22Rv1 (cell line): ENCODE results near the gene NRP2.

Experiments
- H3K27ac ChIP-seq: fragments of 450-650 bp; 2 replicates; pipeline ENCODE4 v1.5.1; 2017
- ZFX ChIP-seq: fragments of 450-650 bp; IDR thresholded peaks from 2 replicates; pipeline ENCODE4 v1.6.1; 2017; ENCODE audit warnings: antibody characterized with exemption, borderline replicate concordance
- TF ChIP-seq, protein P1 (sequence below): fragments of 450-650 bp; IDR thresholded peaks from 2 replicates; pipeline ENCODE4 v1.5.1; 2017; ENCODE audit warnings: mild to moderate bottlenecking

NRP2 gene

DNA sequence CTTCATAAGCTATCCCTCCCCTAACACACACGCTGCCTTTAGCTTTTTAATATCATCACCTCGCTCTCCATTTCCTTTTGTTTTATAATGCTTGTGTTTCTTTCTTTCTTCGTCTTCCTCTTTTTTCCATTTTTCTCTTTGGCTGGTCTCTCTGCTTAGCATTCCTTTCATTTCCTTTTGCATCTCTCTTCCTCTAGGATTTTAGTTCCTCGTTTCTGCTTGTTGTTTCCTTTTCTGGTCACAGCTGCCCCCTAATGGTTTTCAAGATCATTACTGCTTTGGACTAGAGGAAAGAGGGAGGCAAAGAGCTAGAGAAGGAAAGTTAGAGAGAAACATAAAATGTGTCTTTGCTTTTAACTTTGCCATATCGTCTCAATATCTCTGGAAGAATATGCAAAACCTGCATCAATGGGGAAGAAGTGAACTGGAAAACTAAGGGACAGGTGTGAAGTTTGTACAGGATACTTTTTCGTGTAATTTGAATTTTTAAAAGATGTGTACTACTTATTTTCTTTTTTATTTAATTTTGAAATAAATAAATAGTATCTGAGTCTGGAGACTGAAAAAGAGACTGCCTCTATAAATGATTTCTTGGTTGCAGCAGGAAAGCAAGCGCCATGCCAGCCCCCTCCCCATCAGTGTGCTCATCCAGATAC, 6.3 kb upstream of the NRP2 start:
- H3K27ac ChIP-seq: no peak overlapping the region

DNA sequence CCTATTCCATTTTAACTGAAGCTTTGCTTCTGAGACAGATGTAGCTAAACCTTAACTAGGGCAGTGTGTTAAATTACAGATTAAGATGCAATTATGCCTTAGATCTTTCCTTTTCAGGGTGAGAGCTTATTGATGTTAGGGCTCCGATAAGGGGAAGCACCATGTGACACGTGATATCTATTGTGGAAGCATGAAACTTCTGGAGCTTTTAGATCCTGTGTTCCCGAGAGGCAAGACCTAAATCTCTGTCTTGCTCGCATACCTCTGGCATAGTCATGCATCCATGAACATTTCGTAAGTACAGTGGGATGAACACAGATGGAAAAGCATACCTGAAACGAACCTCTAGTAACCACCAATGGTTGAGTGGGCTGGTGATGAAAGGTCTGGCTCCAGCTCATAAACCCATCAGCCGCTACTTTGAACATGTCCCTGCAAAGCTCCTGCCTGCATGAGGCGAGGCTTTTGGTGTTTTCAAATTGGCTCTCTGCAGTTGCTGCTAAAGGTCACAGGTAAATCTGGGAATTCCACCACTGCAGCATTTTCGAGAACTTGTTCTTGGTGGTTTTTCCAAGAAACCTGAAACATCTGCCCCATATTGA, 3.7 kb upstream of the NRP2 start:
- TF ChIP-seq, protein P1, sequence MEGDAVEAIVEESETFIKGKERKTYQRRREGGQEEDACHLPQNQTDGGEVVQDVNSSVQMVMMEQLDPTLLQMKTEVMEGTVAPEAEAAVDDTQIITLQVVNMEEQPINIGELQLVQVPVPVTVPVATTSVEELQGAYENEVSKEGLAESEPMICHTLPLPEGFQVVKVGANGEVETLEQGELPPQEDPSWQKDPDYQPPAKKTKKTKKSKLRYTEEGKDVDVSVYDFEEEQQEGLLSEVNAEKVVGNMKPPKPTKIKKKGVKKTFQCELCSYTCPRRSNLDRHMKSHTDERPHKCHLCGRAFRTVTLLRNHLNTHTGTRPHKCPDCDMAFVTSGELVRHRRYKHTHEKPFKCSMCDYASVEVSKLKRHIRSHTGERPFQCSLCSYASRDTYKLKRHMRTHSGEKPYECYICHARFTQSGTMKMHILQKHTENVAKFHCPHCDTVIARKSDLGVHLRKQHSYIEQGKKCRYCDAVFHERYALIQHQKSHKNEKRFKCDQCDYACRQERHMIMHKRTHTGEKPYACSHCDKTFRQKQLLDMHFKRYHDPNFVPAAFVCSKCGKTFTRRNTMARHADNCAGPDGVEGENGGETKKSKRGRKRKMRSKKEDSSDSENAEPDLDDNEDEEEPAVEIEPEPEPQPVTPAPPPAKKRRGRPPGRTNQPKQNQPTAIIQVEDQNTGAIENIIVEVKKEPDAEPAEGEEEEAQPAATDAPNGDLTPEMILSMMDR: no peak
- no peak for TF ChIP-seq ZFX
- no peak overlapping the region for H3K27ac ChIP-seq

More for the DNA sequence above, 6.3 kb upstream of the NRP2 start:
- TF ChIP-seq ZFX: no peak
- TF ChIP-seq, protein P1: peak; percentile 86

DNA sequence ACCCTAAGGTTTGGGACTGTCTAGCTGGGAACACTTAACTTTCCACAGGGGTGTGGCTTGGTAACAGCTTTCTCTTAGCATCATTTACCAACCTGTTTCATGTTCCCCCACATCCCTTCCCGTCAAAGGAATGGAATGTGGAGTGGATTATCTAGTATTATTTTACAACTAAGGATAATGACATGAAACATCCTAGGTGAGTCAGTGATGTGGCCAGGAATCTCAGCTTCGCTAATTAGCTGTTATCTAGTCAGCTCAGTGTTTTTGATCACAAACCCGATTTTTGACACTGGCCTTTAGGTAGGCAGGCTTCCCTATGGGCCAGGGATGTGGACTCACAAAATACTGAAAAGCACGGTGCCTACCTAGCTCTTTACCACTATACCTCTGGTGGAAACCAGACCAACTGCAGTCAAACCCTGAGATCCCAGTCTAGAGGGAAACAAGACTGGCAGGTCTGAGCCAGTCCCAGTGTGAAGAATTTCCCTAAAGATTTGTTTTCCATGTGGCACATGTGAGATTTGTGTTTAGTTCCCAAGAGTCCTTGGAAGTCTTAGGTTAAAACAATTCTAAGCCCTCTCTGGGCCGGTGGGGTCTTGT, 2.8 kb upstream of the NRP2 start:
- H3K27ac ChIP-seq: no peak overlapping the region
- TF ChIP-seq, protein P1: no peak
- no peak for TF ChIP-seq ZFX

DNA sequence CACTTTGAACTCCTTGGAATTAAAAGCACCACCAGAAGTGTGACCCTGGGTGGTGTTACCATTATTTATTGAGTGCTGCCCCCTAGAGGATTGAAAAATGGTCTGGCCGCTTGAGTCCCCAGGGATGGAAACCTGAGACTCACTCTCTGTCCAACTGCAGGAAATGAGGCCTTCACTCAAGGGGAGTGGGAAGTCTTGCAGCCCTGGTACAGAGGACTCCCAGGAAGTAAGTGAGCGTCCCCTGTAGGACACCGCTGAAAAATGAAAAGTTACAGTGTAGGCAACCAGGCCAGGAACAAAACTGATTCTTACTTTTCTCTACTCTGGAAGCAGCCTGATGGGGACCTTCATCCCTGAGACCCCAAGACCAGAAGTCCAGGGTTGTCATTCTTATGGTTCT, 2.2 kb upstream of the NRP2 start:
- no peak for TF ChIP-seq ZFX
- TF ChIP-seq, protein P1: peak; percentile 86
- H3K27ac ChIP-seq: no peak overlapping the region

DNA sequence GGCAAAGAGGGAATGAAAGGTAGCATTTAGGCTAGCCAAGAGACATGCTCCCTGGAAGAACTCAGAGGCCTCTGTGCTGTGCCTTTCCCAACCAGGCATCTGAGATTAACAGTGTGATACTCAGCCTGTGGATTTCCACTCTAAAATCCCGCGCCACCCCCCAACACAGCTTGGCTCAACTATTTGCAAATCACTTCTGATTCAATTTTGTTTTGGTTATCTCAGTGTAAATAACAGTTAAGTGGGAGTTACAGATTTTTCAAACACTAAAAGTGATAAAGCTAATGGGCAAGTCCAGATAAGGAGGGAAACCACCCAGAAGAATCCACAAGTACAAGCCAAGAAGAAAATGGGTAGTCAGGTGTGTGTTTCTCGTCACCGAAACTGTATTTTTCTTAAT, 1.4 kb upstream of the NRP2 start:
- H3K27ac ChIP-seq: no peak overlapping the region
- no peak for TF ChIP-seq ZFX
- TF ChIP-seq, protein P1: no peak

DNA sequence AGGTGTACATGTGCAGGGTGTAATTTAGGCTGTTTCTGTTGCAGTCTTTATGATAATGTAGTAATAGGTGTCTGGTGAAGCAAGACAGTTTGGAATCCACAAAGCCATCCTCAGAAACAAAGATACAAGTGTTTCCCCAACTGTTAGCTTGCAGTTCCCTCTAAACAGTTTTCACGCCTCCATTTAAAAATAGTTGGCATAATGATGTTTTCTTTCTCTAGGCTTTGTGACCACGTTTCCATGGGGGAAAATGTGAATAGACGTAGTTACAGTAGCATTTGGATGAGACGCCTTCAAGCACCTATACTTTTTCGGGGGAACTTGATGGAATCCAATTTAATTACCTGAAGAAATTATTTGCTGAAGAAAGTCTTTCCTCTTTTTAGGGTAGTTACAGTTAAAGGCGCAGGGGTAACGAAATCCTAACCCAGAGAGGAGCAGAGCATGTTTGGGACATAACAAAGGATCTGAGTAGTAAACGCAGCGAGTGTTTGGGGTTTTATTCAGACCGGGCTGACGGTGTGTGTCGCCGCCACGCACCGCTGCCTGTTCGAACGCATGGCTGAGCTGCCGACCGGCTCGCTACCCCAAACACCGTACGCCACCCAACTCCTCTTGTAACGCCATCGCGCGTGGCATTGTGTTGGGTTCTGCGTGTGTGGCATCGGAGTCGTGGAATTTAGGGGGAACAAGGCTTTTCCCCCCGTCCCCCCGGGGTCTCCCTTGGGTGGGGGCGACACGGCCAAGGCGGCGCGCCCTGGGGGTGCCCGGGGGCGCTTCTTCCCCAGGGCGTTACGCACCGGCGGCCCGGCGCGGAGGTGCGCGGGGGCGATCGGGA, 681 bp upstream of the NRP2 start:
- no peak overlapping the region for H3K27ac ChIP-seq
- TF ChIP-seq, protein P1: no peak
- no peak for TF ChIP-seq ZFX
